Activated CD4-positive, CD25-positive, alpha-beta regulatory T cell treated with anti-CD3 and anti-CD28 coated beads, Interleukin-2, amount 50 U/mL, for 24 hours (primary cell): Measurements from ENCODE around the gene CAMSAP1.
"Not testable (repeated sequence)": the region's sequence is repeated elsewhere in the genome, so short reads cannot be mapped to it uniquely, and the experiment has no call there.

Source experiments
- ATAC-seq, 2 donors: fragments of 150-1000 bp; cut with Tn5 transposase; one replicate each; pipeline ENCODE4 v1.10.0; 2021; ENCODE audit warnings: mild to moderate bottlenecking in 1 of 2, moderate library complexity in 1 of 2

The CAMSAP1 gene

GRCh38 chr9:135919318-135919890 is 12.1 kb upstream of the CAMSAP1 start:
- no peak for ATAC-seq

GRCh38 chr9:135916227-135916626 is 8.9 kb upstream of the CAMSAP1 start:
- ATAC-seq, result not testable (repeated sequence)

- ATAC-seq, result no peak
Measured at GRCh38 chr9:135914921-135915320, 7.6 kb upstream of the CAMSAP1 start.

GRCh38 chr9:135911233-135911632 is 3.9 kb upstream of the CAMSAP1 start:
- not testable (repeated sequence) for ATAC-seq

- ATAC-seq, result no peak
Measured at GRCh38 chr9:135910757-135911156, 3.4 kb upstream of the CAMSAP1 start.

- no peak for ATAC-seq
Measured at GRCh38 chr9:135910216-135910615, 2.9 kb upstream of the CAMSAP1 start.

- ATAC-seq, result no peak
Measured at GRCh38 chr9:135909371-135909770, 2.0 kb upstream of the CAMSAP1 start.

- ATAC-seq, result no peak
Measured at GRCh38 chr9:135908754-135909204, 1.4 kb upstream of the CAMSAP1 start.

- no peak for ATAC-seq
Measured at GRCh38 chr9:135908093-135908753, 877 bp upstream of the CAMSAP1 start.

- ATAC-seq, result peak in 1 of 2 donors; percentile 19
Measured at GRCh38 chr9:135907006-135907430, 328 bp downstream of the CAMSAP1 start.

GRCh38 chr9:135906291-135907005 is 898 bp downstream of the CAMSAP1 start:
- no peak for ATAC-seq

- ATAC-seq, result peak; percentile 75 to 80
Measured at GRCh38 chr9:135905380-135906258, 1.7 kb downstream of the CAMSAP1 start.

GRCh38 chr9:135903786-135904520 is 3.4 kb downstream of the CAMSAP1 start:
- ATAC-seq, result no peak

- ATAC-seq, result no peak
Measured at GRCh38 chr9:135903358-135903656, 4.0 kb downstream of the CAMSAP1 start.

- ATAC-seq, result no peak
Measured at GRCh38 chr9:135902655-135903357, 4.5 kb downstream of the CAMSAP1 start.

- no peak for ATAC-seq
Measured at GRCh38 chr9:135901826-135902225, 5.5 kb downstream of the CAMSAP1 start.

GRCh38 chr9:135901031-135901758 is 6.2 kb downstream of the CAMSAP1 start:
- ATAC-seq, result no peak

GRCh38 chr9:135898634-135899407 is 8.5 kb downstream of the CAMSAP1 start:
- ATAC-seq, result no peak

GRCh38 chr9:135896626-135897025 is 10.7 kb downstream of the CAMSAP1 start:
- no peak for ATAC-seq

- no peak for ATAC-seq
Measured at GRCh38 chr9:135896205-135896604, 11.1 kb downstream of the CAMSAP1 start.
